Peyer's patch (tissue), 4 donors: ENCODE measurements around the gene PROX1.

Experiments
- CTCF ChIP-seq, 6 experiments: fragments of 450-650 bp in 4 of 6; fragments of 200-600 bp in 2 of 6; sonication (generic) in 1 of 6; IDR thresholded peaks; one replicate each; pipeline ENCODE4 v1.5.1; 2017 to 2019; ENCODE audit warnings: antibody characterized with exemption in 6 of 6, mild to moderate bottlenecking in 3 of 6, moderate library complexity in 1 of 6
- POLR2A ChIP-seq, 2 donors: fragments of 450-650 bp; IDR thresholded peaks; one replicate each; pipeline ENCODE4 v1.5.1; 2017; ENCODE audit warnings: antibody characterized with exemption in 2 of 2, mild to moderate bottlenecking in 2 of 2, moderate library complexity in 2 of 2

GRCh38 chr1:214006845-214007244, 19.1 kb downstream of the PROX1 start:
- TF ChIP-seq POLR2A (IDR thresholded peaks at IDR 0.05) (no peak), CTCF (IDR thresholded peaks at IDR 0.05) (no peak)
